Liver (tissue), 9 donors: ENCODE measurements around the gene RNU6-9. TPM values are rescaled to one million over a fixed set of nuclear protein-coding genes. Genes with fewer than 3 reads are reported as not detected.

Source experiments
- DNase-seq: peaks from one replicate; pipeline ENCODE4 v3.0.0-alpha.2; 2017; ENCODE audit warnings: low spot score
- H3K27ac ChIP-seq, 2 donors: one replicate each; pipeline ENCODE4 v1.7.0; 2013; ENCODE audit warnings: inconsistent platforms in 2 of 2, low read length in 2 of 2, control low read depth in 1 of 2, low read depth in 1 of 2, mild to moderate bottlenecking in 1 of 2
- H3K27me3 ChIP-seq, 4 donors: one replicate each; pipeline versions ENCODE4 v1.6.1 to v1.7.0; 2013; ENCODE audit warnings: low read length in 3 of 4, inconsistent platforms in 1 of 4, mild to moderate bottlenecking in 1 of 4, moderate library complexity in 1 of 4; ENCODE audit not compliant: control insufficient read depth in 4 of 4, insufficient read depth in 4 of 4
- H3K36me3 ChIP-seq, 4 donors: one replicate each; pipeline versions ENCODE4 v1.6.1 to v1.7.0; 2013; ENCODE audit warnings: low read length in 3 of 4, mild to moderate bottlenecking in 3 of 4, low read depth in 1 of 4, moderate library complexity in 1 of 4; ENCODE audit not compliant: control insufficient read depth in 4 of 4, insufficient read depth in 3 of 4
- H3K4me1 ChIP-seq, 4 donors: one replicate each; pipeline versions ENCODE4 v1.6.1 to v1.7.0; 2013; ENCODE audit warnings: low read length in 3 of 4, mild to moderate bottlenecking in 3 of 4, moderate library complexity in 1 of 4; ENCODE audit not compliant: control insufficient read depth in 4 of 4, insufficient read depth in 4 of 4
- H3K4me3 ChIP-seq, 3 donors: one replicate each; pipeline versions ENCODE4 v1.6.1 to v1.7.0; 2013; ENCODE audit warnings: low read length in 3 of 3, control low read depth in 1 of 3, low read depth in 1 of 3, mild to moderate bottlenecking in 1 of 3
- H3K9ac ChIP-seq, 2 donors: one replicate each; pipeline ENCODE4 v1.7.0; 2013; ENCODE audit warnings: low read length in 2 of 2, mild to moderate bottlenecking in 2 of 2, moderate library complexity in 2 of 2, control low read depth in 1 of 2, low read depth in 1 of 2
- H3K9me3 ChIP-seq, 4 donors: one replicate each; pipeline versions ENCODE4 v1.6.1 to v1.7.0; 2013; ENCODE audit warnings: low read length in 3 of 4; ENCODE audit not compliant: control insufficient read depth in 4 of 4
- CTCF ChIP-seq: fragments of 150-350 bp; IDR thresholded peaks from 2 replicates; pipeline ENCODE4 v1.5.1; 2017; ENCODE audit warnings: improper control_type of control experiment, low read depth, low read length; ENCODE audit not compliant: missing input control
- EGR1 ChIP-seq, 2 donors: IDR thresholded peaks; 2 replicates each; pipeline ENCODE4 v1.6.1; 2016 to 2018; ENCODE audit warnings: antibody characterized with exemption in 2 of 2, low read depth in 2 of 2
- FOXA1 ChIP-seq: IDR thresholded peaks from 2 replicates; pipeline ENCODE4 v1.6.1; 2016; ENCODE audit warnings: antibody characterized with exemption
- FOXA2 ChIP-seq: IDR thresholded peaks from 2 replicates; pipeline ENCODE4 v1.6.1; 2016; ENCODE audit warnings: antibody characterized with exemption
- GABPA ChIP-seq, 2 donors: IDR thresholded peaks in 1 of 2; conservative IDR thresholded peaks in 1 of 2; 2 replicates each; pipeline ENCODE4 v1.6.1; 2016; ENCODE audit warnings: antibody characterized with exemption in 2 of 2, mild to moderate bottlenecking in 1 of 2, moderate library complexity in 1 of 2
- HNF4A ChIP-seq, 2 donors: conservative IDR thresholded peaks; 2 replicates each; pipeline ENCODE4 v1.6.1; 2016; ENCODE audit warnings: antibody characterized with exemption in 2 of 2, mild to moderate bottlenecking in 2 of 2
- HNF4G ChIP-seq: IDR thresholded peaks from 2 replicates; pipeline ENCODE4 v1.6.1; 2016; ENCODE audit warnings: antibody characterized with exemption
- JUND ChIP-seq, 2 donors: IDR thresholded peaks; 2 replicates each; pipeline ENCODE4 v1.6.1; 2016; ENCODE audit warnings: antibody characterized with exemption in 2 of 2
- NR2F2 ChIP-seq: IDR thresholded peaks from 2 replicates; pipeline ENCODE4 v1.6.1; 2016; ENCODE audit warnings: antibody characterized with exemption
- RAD21 ChIP-seq, 2 donors: IDR thresholded peaks; 2 replicates each; pipeline ENCODE4 v1.6.1; 2016; ENCODE audit warnings: antibody characterized with exemption in 2 of 2, mild to moderate bottlenecking in 2 of 2
- REST ChIP-seq: IDR thresholded peaks from 2 replicates; pipeline ENCODE4 v1.6.1; 2016; ENCODE audit warnings: antibody characterized with exemption, mild to moderate bottlenecking
- RXRA ChIP-seq, 2 donors: IDR thresholded peaks; 2 replicates each; pipeline ENCODE4 v1.6.1; 2017 to 2018; ENCODE audit warnings: antibody characterized with exemption in 2 of 2, mild to moderate bottlenecking in 1 of 2
- SP1 ChIP-seq: IDR thresholded peaks from 2 replicates; pipeline ENCODE4 v1.6.1; 2018; ENCODE audit warnings: antibody characterized with exemption, mild to moderate bottlenecking
- TAF1 ChIP-seq: conservative IDR thresholded peaks from 2 replicates; pipeline ENCODE4 v1.6.1; 2016; ENCODE audit warnings: antibody characterized with exemption, mild to moderate bottlenecking
- YY1 ChIP-seq: IDR thresholded peaks from 2 replicates; pipeline ENCODE4 v1.6.1; 2016; ENCODE audit warnings: antibody characterized with exemption, mild to moderate bottlenecking
- whole genome bisulfite sequencing: extraction: QIAGEN DNeasy Blood & Tissue Kit; methylation state at CpG from one replicate; pipeline ENCODE4 v1.1.7; 2013; 5-methylcytosine and 5-hydroxymethylcytosine counted together
- polyA plus RNA-seq, 2 donors: library from polyadenylated mRNA; stranded (reverse) in 1 of 2; unstranded in 1 of 2; fragments of 200-250 nt in 1 of 2; fragments of >200 nt in 1 of 2; fragmentation: Nextera tagmentation in 1 of 2; extraction: Ambion mirVana in 1 of 2; gene quantifications; one replicate each; pipeline versions ENCODE4 v1.2.1 to v1.2.3, GENCODE V29; 2013 to 2015
- total RNA-seq, 2 donors: library from RNA; depleted of rRNA; stranded (reverse); fragments of >200 nt; gene quantifications; one replicate each; pipeline ENCODE4 v1.2.3, GENCODE V29; 2014
- TF ChIP-seq, protein P1 (sequence below): IDR thresholded peaks from 2 replicates; pipeline ENCODE4 v1.6.1; 2016; ENCODE audit warnings: antibody characterized with exemption
- TF ChIP-seq, protein P2 (sequence below): IDR thresholded peaks from 2 replicates; pipeline ENCODE4 v1.6.1; 2016; ENCODE audit warnings: antibody characterized with exemption
- donor health status: healthy.
- donor health status: healthy.
- donor health status: healthy.
- donor health status: healthy.
- donor health status: healthy.

Gene RNU6-9
- total and polyA plus RNA-seq, 4 donors, result not detected

DNA sequence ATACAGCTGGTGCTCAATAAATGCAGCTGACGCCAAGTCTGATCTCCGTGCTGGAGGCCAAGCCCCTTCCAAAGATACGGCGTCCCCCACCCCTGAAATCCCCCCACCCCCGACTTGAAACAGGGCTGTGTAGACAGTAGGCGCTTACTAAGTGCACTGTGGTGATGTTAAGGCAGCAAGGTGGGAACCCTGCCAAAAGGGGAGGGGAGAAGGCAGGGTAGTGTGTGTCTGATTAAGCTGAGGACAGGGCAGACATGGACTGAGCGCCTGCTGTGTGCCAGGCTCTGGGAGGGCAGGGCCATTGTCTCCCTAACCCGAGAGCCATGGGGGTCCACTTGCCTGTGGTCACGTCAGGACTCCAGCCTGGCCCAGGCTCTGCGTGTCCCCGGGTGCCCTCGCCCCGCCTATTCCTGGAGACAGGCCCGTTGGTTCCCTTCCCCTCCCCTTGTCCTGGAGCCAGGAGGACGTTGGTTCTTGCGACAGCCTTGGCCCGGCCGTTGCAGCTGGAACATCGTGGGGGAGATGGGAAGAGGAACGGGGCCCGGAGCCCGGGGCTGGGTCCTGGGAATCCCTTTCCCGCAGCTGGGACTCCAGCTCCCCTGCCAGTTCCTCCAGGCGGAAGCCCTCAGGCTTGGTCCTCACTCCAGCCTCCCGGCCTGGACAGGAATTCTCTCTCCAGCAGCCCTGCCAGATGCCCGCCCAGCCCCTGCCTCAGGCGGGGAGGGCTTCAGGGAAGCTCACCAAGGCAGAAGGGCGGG lies 42.9 kb upstream of the RNU6-9 start:
- H3K27me3 ChIP-seq, result peaks cover 0 to 2% (median 0%) of the 10 kb centered on the region in 4 donors
- no peak for DNase-seq
- H3K4me1 ChIP-seq, result peaks cover 5 to 12% (median 8%) of the 10 kb centered on the region in 4 donors
- H3K9ac ChIP-seq, result no peak overlapping the region
- no peak for TF ChIP-seq JUND (IDR thresholded peaks at IDR 0.05)
- peak in 1 of 2 donors; percentile 54 for TF ChIP-seq RAD21 (IDR thresholded peaks at IDR 0.05)
- TF ChIP-seq CTCF, result no peak
- TF ChIP-seq HNF4G, result no peak
- TF ChIP-seq EGR1 (IDR thresholded peaks at IDR 0.05; ENCODE audit: low read depth in 2 of 2), result no peak
- TF ChIP-seq REST, result peak; percentile 18
- TF ChIP-seq HNF4A (conservative IDR thresholded peaks at IDR 0.05), result peak; percentile 43 to 47
- no peak for TF ChIP-seq FOXA1
- TF ChIP-seq, protein P1, sequence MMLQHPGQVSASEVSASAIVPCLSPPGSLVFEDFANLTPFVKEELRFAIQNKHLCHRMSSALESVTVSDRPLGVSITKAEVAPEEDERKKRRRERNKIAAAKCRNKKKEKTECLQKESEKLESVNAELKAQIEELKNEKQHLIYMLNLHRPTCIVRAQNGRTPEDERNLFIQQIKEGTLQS, result no peak
- no peak for TF ChIP-seq YY1
- no peak for TF ChIP-seq FOXA2
- TF ChIP-seq SP1, result peak; percentile 84
- peak; percentile 95 to 98 for TF ChIP-seq RXRA (IDR thresholded peaks at IDR 0.05)
- peak; percentile 83 for TF ChIP-seq NR2F2
- TF ChIP-seq, protein P2, sequence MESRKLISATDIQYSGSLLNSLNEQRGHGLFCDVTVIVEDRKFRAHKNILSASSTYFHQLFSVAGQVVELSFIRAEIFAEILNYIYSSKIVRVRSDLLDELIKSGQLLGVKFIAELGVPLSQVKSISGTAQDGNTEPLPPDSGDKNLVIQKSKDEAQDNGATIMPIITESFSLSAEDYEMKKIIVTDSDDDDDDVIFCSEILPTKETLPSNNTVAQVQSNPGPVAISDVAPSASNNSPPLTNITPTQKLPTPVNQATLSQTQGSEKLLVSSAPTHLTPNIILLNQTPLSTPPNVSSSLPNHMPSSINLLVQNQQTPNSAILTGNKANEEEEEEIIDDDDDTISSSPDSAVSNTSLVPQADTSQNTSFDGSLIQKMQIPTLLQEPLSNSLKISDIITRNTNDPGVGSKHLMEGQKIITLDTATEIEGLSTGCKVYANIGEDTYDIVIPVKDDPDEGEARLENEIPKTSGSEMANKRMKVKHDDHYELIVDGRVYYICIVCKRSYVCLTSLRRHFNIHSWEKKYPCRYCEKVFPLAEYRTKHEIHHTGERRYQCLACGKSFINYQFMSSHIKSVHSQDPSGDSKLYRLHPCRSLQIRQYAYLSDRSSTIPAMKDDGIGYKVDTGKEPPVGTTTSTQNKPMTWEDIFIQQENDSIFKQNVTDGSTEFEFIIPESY, result no peak
- no peak for TF ChIP-seq TAF1
- TF ChIP-seq GABPA (IDR thresholded peaks at IDR 0.05 in 1 of 2, conservative IDR thresholded peaks at IDR 0.05 in 1 of 2), result peak in 1 of 2 donors; percentile 12
- H3K27ac ChIP-seq, result peak overlapping the region; percentile 34 to 52
- no peak overlapping the region for H3K4me3 ChIP-seq
- no peaks in the 10 kb centered on the region for H3K36me3 ChIP-seq
- no peaks in the 10 kb centered on the region for H3K9me3 ChIP-seq
- WGBS, result 16% methylated on average over 28 of the region's 28 CpGs
